HFF-Myc (cell line): Measurements from ENCODE around the gene MFAP1.

Experiments
- DNase-seq: peaks from one replicate; pipeline ENCODE4 v3.0.0-alpha.2; 2011; ENCODE audit warnings: low read depth; ENCODE audit errors: extremely low read depth
- H3K4me3 ChIP-seq: replicated peaks from 2 replicates; pipeline ENCODE4 v1.5.1; 2011; ENCODE audit warnings: low read depth, mild to moderate bottlenecking, control low read depth, low read length
- CTCF ChIP-seq: IDR thresholded peaks from 2 replicates; pipeline ENCODE4 v1.5.1; 2012; ENCODE audit warnings: mild to moderate bottlenecking, low read depth, low read length, control low read depth; ENCODE audit errors: missing control alignments

Gene MFAP1

GRCh38 chr15:43779016-43779415, 45.5 kb downstream of the MFAP1 start:
- DNase-seq, result no peak
- TF ChIP-seq CTCF, result no peak
- H3K4me3 ChIP-seq, result no peak overlapping the region

GRCh38 chr15:43777267-43777914, 47.1 kb downstream of the MFAP1 start:
- peak; percentile 49 for TF ChIP-seq CTCF
- DNase-seq, result peak; percentile 54

GRCh38 chr15:43776718-43777266, 47.7 kb downstream of the MFAP1 start, which contains the start of gene ELL3:
ELL3 (minus strand) TSS chr15:43776966; CDS start chr15:43776901, 65 bp downstream.
- no peak for DNase-seq
- H3K4me3 ChIP-seq, result peak within 1 kb of the TSS; percentile 51
- no peak for TF ChIP-seq CTCF

More at GRCh38 chr15:43777267-43777914, 47.1 kb downstream of the MFAP1 start:
- peak overlapping the region; percentile 51 for H3K4me3 ChIP-seq

- H3K4me3 ChIP-seq, result peak overlapping the region; percentile 51
- no peak for DNase-seq
- no peak for TF ChIP-seq CTCF
These were observed 48.3 kb downstream of the MFAP1 start for GRCh38 chr15:43776101-43776717.

GRCh38 chr15:43775411-43775965, 49.0 kb downstream of the MFAP1 start:
- TF ChIP-seq CTCF, result peak; percentile 53
- H3K4me3 ChIP-seq, result no peak overlapping the region

GRCh38 chr15:43774062-43774461, 50.4 kb downstream of the MFAP1 start:
- DNase-seq, result no peak
- TF ChIP-seq CTCF, result no peak
- H3K4me3 ChIP-seq, result no peak overlapping the region

More at GRCh38 chr15:43775411-43775965, 49.0 kb downstream of the MFAP1 start:
- DNase-seq, result peak; percentile 44
